WI38 (cell line): ENCODE results near the gene ZNF692.

ENCODE experiments used
- H3K4me3 ChIP-seq: 2 replicates; pipeline ENCODE4 v1.5.1; 2011; ENCODE audit warnings: low read depth, mild to moderate bottlenecking, control low read depth, low read length
- TF ChIP-seq, protein P1 (sequence below): IDR thresholded peaks from 2 replicates; pipeline ENCODE4 v1.5.1; 2012; ENCODE audit warnings: low read depth, mild to moderate bottlenecking, control low read depth, low read length

The ZNF692 gene

DNA sequence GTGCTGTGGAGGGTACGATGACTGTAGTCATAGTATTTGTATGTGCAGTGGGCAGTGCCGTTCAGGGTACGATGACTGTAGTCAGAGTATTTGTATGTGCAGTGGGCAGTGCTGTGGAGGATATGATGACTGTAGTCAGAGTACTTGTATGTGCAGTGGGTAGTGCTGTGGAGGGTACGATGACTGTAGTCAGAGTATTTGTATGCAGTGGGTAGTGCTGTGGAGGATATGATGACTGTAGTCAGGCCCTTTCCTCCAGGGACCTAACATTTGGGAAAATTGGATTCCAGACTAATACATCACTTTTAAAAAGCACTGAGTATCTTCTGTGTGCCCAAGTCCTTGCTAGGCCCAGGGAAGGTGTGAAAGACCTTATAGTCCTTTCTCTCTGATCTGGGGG lies 17.9 kb downstream of the ZNF692 start:
- TF ChIP-seq, protein P1, sequence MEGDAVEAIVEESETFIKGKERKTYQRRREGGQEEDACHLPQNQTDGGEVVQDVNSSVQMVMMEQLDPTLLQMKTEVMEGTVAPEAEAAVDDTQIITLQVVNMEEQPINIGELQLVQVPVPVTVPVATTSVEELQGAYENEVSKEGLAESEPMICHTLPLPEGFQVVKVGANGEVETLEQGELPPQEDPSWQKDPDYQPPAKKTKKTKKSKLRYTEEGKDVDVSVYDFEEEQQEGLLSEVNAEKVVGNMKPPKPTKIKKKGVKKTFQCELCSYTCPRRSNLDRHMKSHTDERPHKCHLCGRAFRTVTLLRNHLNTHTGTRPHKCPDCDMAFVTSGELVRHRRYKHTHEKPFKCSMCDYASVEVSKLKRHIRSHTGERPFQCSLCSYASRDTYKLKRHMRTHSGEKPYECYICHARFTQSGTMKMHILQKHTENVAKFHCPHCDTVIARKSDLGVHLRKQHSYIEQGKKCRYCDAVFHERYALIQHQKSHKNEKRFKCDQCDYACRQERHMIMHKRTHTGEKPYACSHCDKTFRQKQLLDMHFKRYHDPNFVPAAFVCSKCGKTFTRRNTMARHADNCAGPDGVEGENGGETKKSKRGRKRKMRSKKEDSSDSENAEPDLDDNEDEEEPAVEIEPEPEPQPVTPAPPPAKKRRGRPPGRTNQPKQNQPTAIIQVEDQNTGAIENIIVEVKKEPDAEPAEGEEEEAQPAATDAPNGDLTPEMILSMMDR, result no peak

DNA sequence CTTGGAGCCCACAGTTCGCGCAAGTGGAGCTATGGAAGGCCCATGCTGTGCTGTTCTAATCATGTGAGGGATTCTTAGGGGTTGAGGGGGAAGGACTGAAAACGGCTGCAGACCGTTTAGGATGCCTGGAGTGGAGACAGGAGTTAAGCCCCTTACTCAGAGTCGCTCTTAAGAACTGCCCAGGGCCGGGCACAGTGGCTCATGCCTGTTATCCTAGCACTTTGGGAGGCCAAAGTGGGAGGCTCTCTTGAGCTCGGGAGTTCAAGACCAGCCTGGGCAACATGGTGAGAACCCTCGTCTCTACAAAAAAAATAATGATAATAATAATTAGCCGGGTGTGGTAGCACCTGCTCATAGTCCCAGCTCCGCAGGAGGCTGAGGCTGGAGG lies 19.7 kb downstream of the ZNF692 start:
- peak overlapping the region; percentile 79 for H3K4me3 ChIP-seq
- TF ChIP-seq, protein P1, result no peak

More for the DNA sequence above, 17.9 kb downstream of the ZNF692 start:
- no peak overlapping the region for H3K4me3 ChIP-seq

DNA sequence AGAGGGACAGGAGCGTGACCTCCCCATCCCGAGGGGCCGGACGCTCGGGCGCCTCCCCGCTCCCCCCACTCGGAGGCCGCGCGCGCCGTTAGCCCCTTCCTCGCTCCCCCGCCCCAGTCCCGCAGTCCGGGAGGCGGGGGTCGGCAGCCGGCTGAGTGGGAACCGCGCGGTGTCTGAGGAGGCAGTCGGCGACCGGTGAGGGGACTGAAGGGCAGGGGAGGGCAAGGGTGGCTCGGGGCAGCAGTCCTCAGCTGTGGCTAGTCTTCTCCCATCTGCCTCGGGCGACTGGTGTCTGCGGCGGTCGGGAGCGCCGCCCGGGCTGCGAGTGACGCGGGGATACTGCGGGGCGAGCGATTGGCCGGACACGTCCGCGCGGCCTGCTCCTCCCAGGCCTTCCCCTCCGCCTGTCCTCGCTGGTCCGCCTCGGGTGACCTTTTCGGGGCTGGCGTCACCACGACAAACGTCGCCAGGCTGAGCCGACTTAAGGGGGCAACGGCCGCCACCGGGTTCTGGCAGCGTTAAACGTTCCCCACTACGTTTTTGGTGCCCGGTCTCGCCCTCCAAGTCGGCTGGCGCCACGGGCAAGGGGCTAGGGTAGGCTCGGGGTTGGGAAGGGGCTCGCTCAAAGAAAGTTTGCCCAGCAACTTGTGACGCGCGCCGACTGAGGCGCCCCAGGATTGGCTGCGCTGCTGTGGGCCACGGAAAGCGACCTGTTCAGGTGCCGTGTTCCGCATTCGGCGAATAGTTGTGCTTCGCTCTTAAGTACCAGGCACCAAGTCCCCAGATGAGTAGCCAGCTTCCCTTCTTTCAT lies 20.3 kb downstream of the ZNF692 start:
- H3K4me3 ChIP-seq, result peak overlapping the region; percentile 79
- TF ChIP-seq, protein P1, result no peak

DNA sequence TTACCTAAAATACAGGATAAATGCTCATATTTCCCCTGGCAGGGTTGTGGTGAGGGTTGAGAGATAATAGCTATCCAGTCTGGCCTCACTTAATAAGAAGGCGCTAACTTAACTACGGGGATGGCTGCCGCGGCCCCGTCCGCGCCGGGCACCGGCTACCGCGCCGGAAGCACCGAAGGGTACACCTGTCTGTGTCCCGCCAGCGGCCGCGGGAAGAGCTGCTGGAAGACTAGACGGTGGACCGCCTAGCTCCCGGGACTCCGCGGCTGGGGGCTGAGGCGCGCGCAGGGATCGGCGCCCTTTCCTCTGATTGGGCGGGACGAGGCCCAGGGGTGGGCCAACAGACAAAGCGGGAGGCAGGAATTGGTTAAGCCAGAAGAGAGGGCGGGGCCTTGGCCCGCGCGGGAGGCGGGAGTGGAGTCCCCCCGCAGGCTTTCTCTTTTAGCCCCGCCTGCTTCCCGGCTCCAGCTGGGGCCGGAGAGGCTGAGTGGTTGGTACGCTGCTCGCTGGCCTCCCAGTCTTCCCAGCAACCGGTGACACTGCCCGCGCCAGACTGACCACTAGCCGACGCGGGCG lies 21.0 kb downstream of the ZNF692 start, which contains the start of gene ZNF672:
Gene ZNF672 (plus strand): TSS at position 444 of the 576 bp plus-strand sequence. CDS start 9,051 bp downstream, outside the sequence.
- TF ChIP-seq, protein P1, result no peak
- peak within 1 kb of the TSS; percentile 79 for H3K4me3 ChIP-seq

DNA sequence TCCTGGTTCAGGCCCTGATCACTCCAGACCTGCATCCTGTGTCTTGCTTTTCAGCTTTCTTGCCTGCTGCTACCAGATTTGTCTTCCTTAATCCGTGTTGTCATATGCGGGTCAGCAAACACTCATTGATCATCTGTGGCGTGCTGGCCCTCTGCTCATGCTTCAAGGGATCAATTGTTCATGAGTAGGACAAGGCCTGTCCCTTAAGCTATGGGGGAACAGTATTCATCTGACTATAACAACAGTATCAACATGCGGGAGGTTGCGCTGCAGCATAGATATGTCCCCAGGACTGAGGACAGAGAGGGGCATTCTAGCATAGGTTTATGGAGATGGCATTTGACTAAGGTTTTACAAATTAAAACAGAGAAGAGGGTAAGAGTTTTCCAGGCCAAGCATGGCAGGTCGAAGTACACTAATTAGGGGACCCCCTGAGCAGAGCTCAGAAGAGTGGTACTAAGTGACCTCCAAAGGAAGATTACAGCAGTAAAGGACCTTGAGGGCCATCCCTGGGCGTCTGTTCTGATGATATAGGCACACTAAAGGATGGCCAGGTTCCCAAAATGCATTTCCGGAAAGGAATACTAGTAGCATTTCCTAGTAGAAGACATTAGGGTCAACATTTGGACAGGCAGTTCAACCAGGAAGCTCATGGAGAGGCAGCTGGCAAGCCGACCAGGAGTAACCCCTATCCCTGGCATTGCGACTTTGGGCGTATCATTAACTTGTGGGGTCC lies 21.7 kb downstream of the ZNF692 start:
- TF ChIP-seq, protein P1, result no peak
- H3K4me3 ChIP-seq, result peak overlapping the region; percentile 79

DNA sequence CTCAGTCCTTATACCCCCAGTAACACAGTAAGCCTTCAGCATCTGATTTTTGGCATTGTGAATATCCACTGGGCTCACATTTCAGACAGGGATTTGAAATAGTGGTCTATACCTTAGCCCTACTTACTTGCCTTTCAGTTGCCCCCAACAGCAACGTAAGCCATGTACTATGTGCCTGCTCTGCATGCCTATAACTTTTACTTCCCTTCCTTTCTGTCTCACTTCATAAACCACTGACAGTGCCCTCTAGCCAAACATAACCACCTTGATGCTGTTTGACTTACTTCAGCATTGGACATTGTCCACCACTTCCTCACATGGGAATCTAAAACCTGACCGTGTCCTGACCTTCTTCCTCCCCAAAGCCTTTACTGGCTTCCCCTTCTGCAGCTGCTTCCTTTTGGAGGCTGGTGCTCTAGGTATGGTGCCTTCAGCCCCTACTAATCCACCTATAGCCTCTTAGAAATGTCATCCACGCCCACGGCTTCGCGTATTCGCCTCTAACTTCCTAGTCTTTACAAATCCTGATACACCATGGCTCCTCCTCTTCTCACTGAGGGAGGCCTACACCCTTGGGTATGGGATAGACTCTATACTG lies 24.4 kb downstream of the ZNF692 start:
- TF ChIP-seq, protein P1, result no peak
- H3K4me3 ChIP-seq, result no peak overlapping the region
